Esophagus squamous epithelium (tissue), 4 donors: Measurements from ENCODE around the gene CRYBA2.

Experiments
- POLR2A ChIP-seq, 4 donors: fragments of 450-650 bp; IDR thresholded peaks; one replicate each; pipeline ENCODE4 v1.6.1; 2017; ENCODE audit warnings: antibody characterized with exemption in 4 of 4, mild to moderate bottlenecking in 4 of 4, moderate library complexity in 3 of 4
- TF ChIP-seq, protein P1 (sequence below), 6 experiments: fragments of 450-650 bp in 4 of 6; fragments of 200-600 bp in 2 of 6; sonication (generic) in 2 of 6; IDR thresholded peaks; one replicate each; pipeline ENCODE4 v1.5.1; 2016 to 2019; ENCODE audit warnings: antibody characterized with exemption in 6 of 6, mild to moderate bottlenecking in 4 of 6, moderate library complexity in 4 of 6

DNA sequence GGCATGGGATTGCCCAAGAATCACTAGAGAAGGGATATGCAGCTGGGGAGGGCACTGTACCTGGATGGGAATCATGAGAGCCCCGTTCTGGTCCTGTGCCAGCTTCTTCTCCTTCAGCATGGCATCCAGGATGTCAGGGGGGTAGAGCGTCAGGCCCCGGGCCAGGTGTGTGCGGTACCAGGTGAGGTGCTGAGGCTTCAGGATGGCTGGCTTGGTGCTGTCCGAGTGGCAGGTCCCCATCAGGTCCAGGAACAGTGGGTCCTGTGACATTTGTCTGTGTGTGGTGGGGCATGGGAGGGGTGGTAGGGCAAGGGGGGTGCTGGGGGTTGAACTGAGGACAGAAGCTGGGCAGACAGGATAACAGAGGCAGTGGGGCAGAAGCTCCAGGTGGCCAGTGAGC is 34.9 kb upstream of the CRYBA2 start:
- TF ChIP-seq, protein P1, sequence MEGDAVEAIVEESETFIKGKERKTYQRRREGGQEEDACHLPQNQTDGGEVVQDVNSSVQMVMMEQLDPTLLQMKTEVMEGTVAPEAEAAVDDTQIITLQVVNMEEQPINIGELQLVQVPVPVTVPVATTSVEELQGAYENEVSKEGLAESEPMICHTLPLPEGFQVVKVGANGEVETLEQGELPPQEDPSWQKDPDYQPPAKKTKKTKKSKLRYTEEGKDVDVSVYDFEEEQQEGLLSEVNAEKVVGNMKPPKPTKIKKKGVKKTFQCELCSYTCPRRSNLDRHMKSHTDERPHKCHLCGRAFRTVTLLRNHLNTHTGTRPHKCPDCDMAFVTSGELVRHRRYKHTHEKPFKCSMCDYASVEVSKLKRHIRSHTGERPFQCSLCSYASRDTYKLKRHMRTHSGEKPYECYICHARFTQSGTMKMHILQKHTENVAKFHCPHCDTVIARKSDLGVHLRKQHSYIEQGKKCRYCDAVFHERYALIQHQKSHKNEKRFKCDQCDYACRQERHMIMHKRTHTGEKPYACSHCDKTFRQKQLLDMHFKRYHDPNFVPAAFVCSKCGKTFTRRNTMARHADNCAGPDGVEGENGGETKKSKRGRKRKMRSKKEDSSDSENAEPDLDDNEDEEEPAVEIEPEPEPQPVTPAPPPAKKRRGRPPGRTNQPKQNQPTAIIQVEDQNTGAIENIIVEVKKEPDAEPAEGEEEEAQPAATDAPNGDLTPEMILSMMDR (IDR thresholded peaks at IDR 0.05) = no peak
- TF ChIP-seq POLR2A (IDR thresholded peaks at IDR 0.05) = no peak
